DND-41 (cell line): ENCODE results near the gene TRAM2.

ENCODE experiments used
- ATAC-seq: fragments of 200-7000 bp; cut with Tn5 transposase; 3 replicates; pipeline ENCODE4 v1.9.1; 2021; ENCODE audit warnings: low read depth; ENCODE audit not compliant: insufficient read depth
- DNase-seq: peaks from one replicate; pipeline ENCODE4 v3.0.0-alpha.2; 2020
- H2AFZ ChIP-seq: 2 replicates; pipeline ENCODE4 v1.6.0; 2012; ENCODE audit warnings: low read depth, low read length
- H3K27ac ChIP-seq: 2 replicates; pipeline ENCODE4 v1.5.1; 2012; ENCODE audit warnings: low read length, inconsistent platforms
- H3K27me3 ChIP-seq: fragments of 200-600 bp; sonication (generic); 2 replicates; pipeline ENCODE4 v1.6.0; 2012; ENCODE audit warnings: low read length, mild to moderate bottlenecking, inconsistent platforms; ENCODE audit not compliant: insufficient read depth, poor library complexity
- H3K36me3 ChIP-seq: 2 replicates; pipeline ENCODE4 v1.5.1; 2012; ENCODE audit warnings: low read length, inconsistent platforms; ENCODE audit not compliant: insufficient read depth
- H3K4me1 ChIP-seq: 2 replicates; pipeline ENCODE4 v1.5.1; 2012; ENCODE audit warnings: mild to moderate bottlenecking, low read length; ENCODE audit not compliant: insufficient read depth
- H3K4me2 ChIP-seq: 2 replicates; pipeline ENCODE4 v1.6.0; 2012; ENCODE audit warnings: mild to moderate bottlenecking, moderate library complexity, low read length, inconsistent platforms; ENCODE audit not compliant: insufficient read depth
- H3K4me3 ChIP-seq, 2 experiments: fragments of 200-600 bp in 1 of 2; shearing (Covaris generic) in 1 of 2; 2 replicates each; pipeline ENCODE4 v1.5.1; 2012 to 2016; ENCODE audit warnings: inconsistent platforms in 2 of 2, low read length in 2 of 2, mild to moderate bottlenecking in 2 of 2, low read depth in 1 of 2, moderate library complexity in 1 of 2
- H3K79me2 ChIP-seq: 2 replicates; pipeline ENCODE4 v1.6.0; 2012; ENCODE audit warnings: low read length, inconsistent platforms; ENCODE audit not compliant: insufficient read depth
- H3K9ac ChIP-seq: 2 replicates; pipeline ENCODE4 v1.6.0; 2012; ENCODE audit warnings: low read depth, mild to moderate bottlenecking, inconsistent platforms, low read length, moderate library complexity
- H3K9me3 ChIP-seq: 2 replicates; pipeline ENCODE4 v1.5.1; 2012; ENCODE audit warnings: low read length, moderate library complexity, mild to moderate bottlenecking, inconsistent platforms; ENCODE audit not compliant: insufficient read depth, severe bottlenecking
- H4K20me1 ChIP-seq: 2 replicates; pipeline ENCODE4 v1.6.0; 2012; ENCODE audit warnings: low read length; ENCODE audit not compliant: insufficient read depth
- CTCF ChIP-seq: IDR thresholded peaks from 2 replicates; pipeline ENCODE4 v1.5.1; 2012; ENCODE audit warnings: borderline replicate concordance, low read length, moderate library complexity, mild to moderate bottlenecking; ENCODE audit not compliant: poor library complexity, severe bottlenecking; ENCODE audit errors: extremely low read depth
- EZH2 ChIP-seq: IDR thresholded peaks from 3 replicates; pipeline ENCODE4 v1.6.1; 2012; ENCODE audit warnings: borderline replicate concordance, low read depth, mild to moderate bottlenecking, moderate library complexity, low read length, inconsistent platforms; ENCODE audit not compliant: severe bottlenecking

TRAM2 gene

GRCh38 chr6:52537001-52537753 is 39.7 kb downstream of the TRAM2 start:
- H3K36me3 ChIP-seq = peaks cover 4% of the 10 kb centered on the region; the same call in 1 of the 2 replicates
- H3K4me1 ChIP-seq = peaks cover 73% of the 10 kb centered on the region
- no peak overlapping the region for H2AFZ ChIP-seq
- H3K4me2 ChIP-seq = peak overlapping the region; percentile 56
- peak overlapping the region in 1 of 2 experiments; percentile 44; a peak in 1 of 4 replicates for H3K4me3 ChIP-seq
- no peak for TF ChIP-seq CTCF
- no peak for TF ChIP-seq EZH2
- H3K9me3 ChIP-seq = no peaks in the 10 kb centered on the region
- no peaks in the 10 kb centered on the region for H4K20me1 ChIP-seq
- DNase-seq = peak; percentile 83
- peak overlapping the region; percentile 89 for H3K27ac ChIP-seq
- ATAC-seq = peak; percentile 71
- no peaks in the 10 kb centered on the region for H3K27me3 ChIP-seq
- H3K79me2 ChIP-seq = peaks cover 34% of the 10 kb centered on the region
- peak overlapping the region; percentile 44 for H3K9ac ChIP-seq

- H3K79me2 ChIP-seq = peaks cover 32% of the 10 kb centered on the region
- peaks cover 4% of the 10 kb centered on the region; the same call in 1 of the 2 replicates for H3K36me3 ChIP-seq
- peak overlapping the region; percentile 56 for H3K4me2 ChIP-seq
- no peaks in the 10 kb centered on the region for H3K9me3 ChIP-seq
- TF ChIP-seq EZH2 (no peak), CTCF (peak; percentile 6)
- no peaks in the 10 kb centered on the region for H4K20me1 ChIP-seq
- peak overlapping the region; percentile 89 for H3K27ac ChIP-seq
- H3K4me3 ChIP-seq = peak overlapping the region in 1 of 2 experiments; percentile 23; a peak in 1 of 4 replicates
- H3K4me1 ChIP-seq = peaks cover 73% of the 10 kb centered on the region
- ATAC-seq (no peak), DNase-seq (peak; percentile 39)
- no peaks in the 10 kb centered on the region for H3K27me3 ChIP-seq
- H2AFZ ChIP-seq = no peak overlapping the region
- H3K9ac ChIP-seq = peak overlapping the region; percentile 41
These were observed 40.4 kb downstream of the TRAM2 start for GRCh38 chr6:52536424-52536916.

GRCh38 chr6:52535711-52536423 is 41.0 kb downstream of the TRAM2 start:
- Histone ChIP-seq H3K27ac (peak overlapping the region; percentile 89), H4K20me1 (no peaks in the 10 kb centered on the region), H3K79me2 (peaks cover 26% of the 10 kb centered on the region), H3K27me3 (no peaks in the 10 kb centered on the region), H3K9me3 (no peaks in the 10 kb centered on the region), H3K4me3 (peak overlapping the region in 1 of 2 experiments; percentile 23; a peak in 2 of 4 replicates), H3K4me1 (peaks cover 70% of the 10 kb centered on the region), H2AFZ (no peak overlapping the region), H3K4me2 (peak overlapping the region; percentile 56), H3K9ac (peak overlapping the region; percentile 41), H3K36me3 (peaks cover 4% of the 10 kb centered on the region; the same call in 1 of the 2 replicates)
- DNase-seq = peak; percentile 59
- TF ChIP-seq CTCF = no peak
- no peak for TF ChIP-seq EZH2
- peak; percentile 48 for ATAC-seq
